Prostate gland (tissue), 2 donors: ENCODE results near the gene GPR32.
A peak's percentile ranks its signal among the peaks of the same experiment; 100 is the strongest.

Experiments
- POLR2A ChIP-seq: fragments of 450-650 bp; IDR thresholded peaks from one replicate; pipeline ENCODE4 v1.6.1; 2016; ENCODE audit warnings: antibody characterized with exemption, mild to moderate bottlenecking
- POLR2AphosphoS5 ChIP-seq: sonication (generic); formaldehyde crosslinking; IDR thresholded peaks from one replicate; pipeline ENCODE4 v1.6.1; 2017; ENCODE audit warnings: antibody characterized with exemption
- TF ChIP-seq, protein P1 (sequence below), 4 experiments: fragments of 200-600 bp in 2 of 4; fragments of 450-650 bp in 2 of 4; sonication (generic) in 2 of 4; IDR thresholded peaks; 1 replicate in 3 of 4; 2 replicates in 1 of 4; pipeline ENCODE4 v1.5.1; 2016 to 2019; ENCODE audit warnings: antibody characterized with exemption in 4 of 4, mild to moderate bottlenecking in 2 of 4, moderate library complexity in 2 of 4

DNA sequence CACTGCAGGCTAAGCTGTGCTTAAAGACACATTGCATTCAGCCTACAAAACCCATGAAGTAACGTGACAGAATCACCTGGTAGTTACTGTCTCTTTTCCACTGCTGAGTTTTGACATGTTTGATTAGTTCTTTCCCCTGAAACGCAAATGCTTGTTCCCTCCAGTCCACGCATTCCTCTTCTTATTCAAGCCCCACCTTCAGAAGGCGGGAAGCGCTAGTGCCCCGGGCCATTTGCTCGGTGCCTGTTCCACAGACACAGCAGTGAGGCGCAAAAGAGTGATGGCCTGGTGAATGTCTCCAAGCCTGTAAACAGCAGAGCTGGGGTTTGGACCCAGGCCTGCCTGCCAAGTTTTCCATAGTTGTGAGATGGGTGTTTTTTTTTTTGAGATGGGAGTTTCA, 30.8 kb downstream of the GPR32 start:
- TF ChIP-seq POLR2AphosphoS5 (peak; percentile 9), POLR2A (no peak)
- TF ChIP-seq, protein P1, sequence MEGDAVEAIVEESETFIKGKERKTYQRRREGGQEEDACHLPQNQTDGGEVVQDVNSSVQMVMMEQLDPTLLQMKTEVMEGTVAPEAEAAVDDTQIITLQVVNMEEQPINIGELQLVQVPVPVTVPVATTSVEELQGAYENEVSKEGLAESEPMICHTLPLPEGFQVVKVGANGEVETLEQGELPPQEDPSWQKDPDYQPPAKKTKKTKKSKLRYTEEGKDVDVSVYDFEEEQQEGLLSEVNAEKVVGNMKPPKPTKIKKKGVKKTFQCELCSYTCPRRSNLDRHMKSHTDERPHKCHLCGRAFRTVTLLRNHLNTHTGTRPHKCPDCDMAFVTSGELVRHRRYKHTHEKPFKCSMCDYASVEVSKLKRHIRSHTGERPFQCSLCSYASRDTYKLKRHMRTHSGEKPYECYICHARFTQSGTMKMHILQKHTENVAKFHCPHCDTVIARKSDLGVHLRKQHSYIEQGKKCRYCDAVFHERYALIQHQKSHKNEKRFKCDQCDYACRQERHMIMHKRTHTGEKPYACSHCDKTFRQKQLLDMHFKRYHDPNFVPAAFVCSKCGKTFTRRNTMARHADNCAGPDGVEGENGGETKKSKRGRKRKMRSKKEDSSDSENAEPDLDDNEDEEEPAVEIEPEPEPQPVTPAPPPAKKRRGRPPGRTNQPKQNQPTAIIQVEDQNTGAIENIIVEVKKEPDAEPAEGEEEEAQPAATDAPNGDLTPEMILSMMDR (IDR thresholded peaks at IDR 0.05) = no peak
